ENCODE results near the gene ERN1. TPM values are rescaled to one million over a fixed set of nuclear protein-coding genes. Genes with fewer than 3 reads are reported as not detected.

ERN1 gene
- total RNA-seq, 4 donors from 2014 or later, result 9.7 to 27.5 (median 13.8) TPM

DNA sequence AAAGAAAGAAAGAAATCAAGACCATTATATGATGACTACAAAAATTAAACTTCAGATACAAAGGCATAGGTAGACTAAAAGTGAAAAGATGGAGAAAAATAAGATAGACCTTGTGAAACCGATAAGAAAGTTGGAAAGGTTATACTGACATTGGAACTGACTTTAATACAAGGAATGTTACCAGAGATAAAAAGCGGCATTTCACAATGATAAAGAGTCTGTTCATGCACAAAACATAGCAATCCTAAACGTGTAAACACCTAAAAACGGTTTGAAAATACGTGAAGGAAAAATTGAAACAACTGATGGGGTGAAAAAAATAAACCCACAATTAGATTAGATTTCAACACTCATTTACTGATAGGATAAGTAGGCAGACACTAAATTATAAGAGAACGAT, 9.6 kb upstream of the ERN1 start:
- no peak for TF ChIP-seq POLR2A (IDR thresholded peaks at IDR 0.05)
- TF ChIP-seq, protein P1, sequence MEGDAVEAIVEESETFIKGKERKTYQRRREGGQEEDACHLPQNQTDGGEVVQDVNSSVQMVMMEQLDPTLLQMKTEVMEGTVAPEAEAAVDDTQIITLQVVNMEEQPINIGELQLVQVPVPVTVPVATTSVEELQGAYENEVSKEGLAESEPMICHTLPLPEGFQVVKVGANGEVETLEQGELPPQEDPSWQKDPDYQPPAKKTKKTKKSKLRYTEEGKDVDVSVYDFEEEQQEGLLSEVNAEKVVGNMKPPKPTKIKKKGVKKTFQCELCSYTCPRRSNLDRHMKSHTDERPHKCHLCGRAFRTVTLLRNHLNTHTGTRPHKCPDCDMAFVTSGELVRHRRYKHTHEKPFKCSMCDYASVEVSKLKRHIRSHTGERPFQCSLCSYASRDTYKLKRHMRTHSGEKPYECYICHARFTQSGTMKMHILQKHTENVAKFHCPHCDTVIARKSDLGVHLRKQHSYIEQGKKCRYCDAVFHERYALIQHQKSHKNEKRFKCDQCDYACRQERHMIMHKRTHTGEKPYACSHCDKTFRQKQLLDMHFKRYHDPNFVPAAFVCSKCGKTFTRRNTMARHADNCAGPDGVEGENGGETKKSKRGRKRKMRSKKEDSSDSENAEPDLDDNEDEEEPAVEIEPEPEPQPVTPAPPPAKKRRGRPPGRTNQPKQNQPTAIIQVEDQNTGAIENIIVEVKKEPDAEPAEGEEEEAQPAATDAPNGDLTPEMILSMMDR (IDR thresholded peaks at IDR 0.05 in 4 of 5, conservative IDR thresholded peaks at IDR 0.05 in 1 of 5), result no peak
- H3K9me3 ChIP-seq, result no peaks in the 10 kb centered on the region
- no peak overlapping the region for H3K27ac ChIP-seq
- H3K4me1 ChIP-seq, result no peaks in the 10 kb centered on the region
- H3K4me3 ChIP-seq, result no peak overlapping the region
- intact Hi-C loops (cut with DNase I; ENCODE audit: low total_unique reads) (no loop called here), in situ Hi-C loops (cut with MboI; ENCODE audit: low sequenced_read_pairs in 4 of 4) (loop anchor here (5.0 to 25.0 kb wide), 4 partner anchors 105 to 227 kb away; partner anchors contain the start of genes CSHL1 (in 2 of the 4), GH1 (in 2 of the 4) and ICAM2 (in 1 of the 4))
- ATAC-seq (no peak), DNase-seq (no peak)
- H3K36me3 ChIP-seq, result no peaks in the 10 kb centered on the region
- no peaks in the 10 kb centered on the region for H3K27me3 ChIP-seq

DNA sequence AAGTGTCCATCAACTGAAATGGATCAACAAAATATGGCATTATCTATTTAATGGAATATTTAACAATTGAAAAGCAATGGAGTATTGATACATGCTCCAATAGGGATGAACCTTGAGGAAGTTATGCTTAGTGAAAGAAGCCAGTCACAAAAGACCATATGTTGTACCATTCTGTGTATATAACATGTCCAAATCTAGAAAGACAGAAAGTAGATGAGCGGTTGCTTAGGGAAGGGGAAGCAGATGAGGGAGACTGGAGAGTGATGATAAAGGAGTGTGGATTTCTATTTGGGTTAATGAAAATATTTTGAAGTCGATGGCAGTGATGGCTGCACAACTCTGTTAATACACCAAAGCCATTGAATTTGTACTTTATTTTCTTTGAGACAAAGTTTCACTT, 8.5 kb upstream of the ERN1 start:
- TF ChIP-seq POLR2A (IDR thresholded peaks at IDR 0.05), result no peak
- TF ChIP-seq, protein P1 (IDR thresholded peaks at IDR 0.05 in 4 of 5, conservative IDR thresholded peaks at IDR 0.05 in 1 of 5), result no peak
- H3K27ac ChIP-seq, result no peak overlapping the region
- in situ Hi-C loops (cut with MboI; ENCODE audit: low sequenced_read_pairs in 4 of 4), result loop anchor here (5.0 to 25.0 kb wide), 4 partner anchors 104 to 226 kb away; partner anchors contain the start of genes CSHL1 (in 2 of the 4), GH1 (in 2 of the 4) and ICAM2 (in 1 of the 4)
- intact Hi-C loops (cut with DNase I; ENCODE audit: low total_unique reads), result no loop called here
- H3K9me3 ChIP-seq, result no peaks in the 10 kb centered on the region
- no peak for ATAC-seq
- no peak for DNase-seq
- no peaks in the 10 kb centered on the region for H3K27me3 ChIP-seq
- no peaks in the 10 kb centered on the region for H3K4me1 ChIP-seq
- H3K36me3 ChIP-seq, result no peaks in the 10 kb centered on the region
- H3K4me3 ChIP-seq, result no peak overlapping the region

DNA sequence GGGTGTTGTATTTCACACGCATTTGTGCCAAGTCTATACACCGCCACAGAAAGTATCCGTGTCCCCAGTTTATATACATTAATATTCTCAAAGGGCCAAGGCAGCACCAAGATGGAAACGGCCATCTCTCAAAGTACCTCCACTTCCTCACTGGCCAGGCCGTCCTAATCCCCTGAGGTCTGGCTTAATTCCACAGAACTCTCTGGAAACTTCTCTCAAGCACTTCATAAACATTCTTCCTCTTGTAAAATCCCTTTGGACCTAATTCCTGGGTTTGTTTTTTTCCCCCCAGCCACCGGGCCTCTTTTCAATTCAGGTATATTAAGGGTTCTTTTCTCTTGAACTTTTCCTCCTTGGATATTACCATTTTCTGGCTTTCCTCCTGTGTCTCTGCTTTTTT, 5.1 kb upstream of the ERN1 start:
- Histone ChIP-seq H3K36me3 (no peaks in the 10 kb centered on the region), H3K27ac (no peak overlapping the region), H3K4me3 (no peak overlapping the region), H3K27me3 (no peaks in the 10 kb centered on the region), H3K4me1 (peaks cover 3 to 8% of the 10 kb centered on the region in 2 donors), H3K9me3 (no peaks in the 10 kb centered on the region)
- DNase-seq, result no peak
- in situ Hi-C loops (cut with MboI; ENCODE audit: low sequenced_read_pairs in 4 of 4), result loop anchor here (5.0 to 25.0 kb wide), 4 partner anchors 100 to 223 kb away; partner anchors contain the start of genes CSHL1 (in 2 of the 4), GH1 (in 2 of the 4) and ICAM2 (in 1 of the 4)
- ATAC-seq, result no peak
- intact Hi-C loops (cut with DNase I; ENCODE audit: low total_unique reads), result loop anchor here (5.0 kb wide), 2 partner anchors 142 to 218 kb away; partner anchors contain the start of gene GH1
- TF ChIP-seq, protein P1 (IDR thresholded peaks at IDR 0.05 in 4 of 5, conservative IDR thresholded peaks at IDR 0.05 in 1 of 5), result no peak
- no peak for TF ChIP-seq POLR2A (IDR thresholded peaks at IDR 0.05)

DNA sequence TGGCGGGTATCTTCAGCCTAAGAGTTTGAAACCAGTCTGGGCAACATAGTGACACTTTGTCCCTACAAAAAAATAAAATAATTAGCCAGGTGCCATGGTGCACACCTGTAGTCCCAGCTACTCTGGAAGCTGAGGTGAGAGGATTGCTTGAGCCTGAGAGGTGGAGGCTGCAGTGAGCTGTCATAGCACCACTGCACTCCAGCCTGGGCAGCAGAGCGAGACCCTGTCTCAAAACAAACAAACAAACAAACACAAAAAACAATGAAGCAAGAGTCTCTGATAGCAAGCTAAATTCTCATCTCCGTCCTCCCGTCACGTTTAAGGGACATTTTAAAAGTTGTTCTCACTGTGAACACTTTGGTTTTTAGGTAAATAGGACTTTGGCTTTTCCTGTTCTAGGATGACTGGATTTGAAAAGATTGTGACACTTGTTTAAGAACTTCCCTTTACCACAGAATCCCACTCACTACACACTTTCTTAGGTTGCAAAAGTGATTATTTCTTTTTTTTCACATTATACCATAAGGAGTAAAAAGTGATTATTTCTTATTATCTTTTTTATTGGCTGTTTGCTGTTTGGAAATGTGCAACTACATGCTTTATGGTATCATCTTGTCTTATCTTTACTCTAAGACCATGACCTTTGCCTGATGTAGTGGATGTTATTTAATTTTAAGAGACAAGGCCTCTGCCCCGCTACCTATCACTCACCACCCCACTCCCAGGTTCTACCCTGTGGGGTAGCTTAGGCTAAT, 4.4 kb upstream of the ERN1 start:
- no peaks in the 10 kb centered on the region for H3K27me3 ChIP-seq
- H3K36me3 ChIP-seq, result no peaks in the 10 kb centered on the region
- ATAC-seq, result no peak
- TF ChIP-seq, protein P1 (IDR thresholded peaks at IDR 0.05 in 4 of 5, conservative IDR thresholded peaks at IDR 0.05 in 1 of 5), result no peak
- no peak for TF ChIP-seq POLR2A (IDR thresholded peaks at IDR 0.05)
- no peaks in the 10 kb centered on the region for H3K9me3 ChIP-seq
- no peak overlapping the region for H3K27ac ChIP-seq
- no peak overlapping the region for H3K4me3 ChIP-seq
- in situ Hi-C loops (cut with MboI; ENCODE audit: low sequenced_read_pairs in 4 of 4) (loop anchor here in 3 of 4 donors (5.0 to 25.0 kb wide), 4 partner anchors 100 to 222 kb away; partner anchors contain the start of genes CSHL1 (in 2 of the 3), GH1 (in 2 of the 3) and ICAM2 (in 1 of the 3)), intact Hi-C loops (cut with DNase I; ENCODE audit: low total_unique reads) (loop anchor here (5.0 kb wide), 2 partner anchors 143 to 217 kb away; partner anchors contain the start of gene GH1)
- peaks cover 3 to 8% of the 10 kb centered on the region in 2 donors for H3K4me1 ChIP-seq
- DNase-seq, result no peak

All from gastrocnemius medialis (tissue), 4 donors.